CD14-positive monocyte (primary cell): ENCODE results near the gene HVCN1. TPM values are rescaled to one million over a fixed set of nuclear protein-coding genes. Genes with fewer than 3 reads are reported as not detected.

Source experiments
- DNase-seq, 3 donors: peaks; one replicate each; pipeline ENCODE4 v3.0.0-alpha.2; 2011 to 2022
- H2AFZ ChIP-seq: 2 replicates; pipeline ENCODE4 v1.6.0; 2012; ENCODE audit warnings: mild to moderate bottlenecking, low read depth, low read length, inconsistent platforms; ENCODE audit not compliant: insufficient read depth, poor library complexity, severe bottlenecking
- H3K27ac ChIP-seq, 2 donors: 1 replicate in 1 of 2; 2 replicates in 1 of 2; pipeline ENCODE4 v1.5.1; 2012 to 2013; ENCODE audit warnings: low read length in 2 of 2, control low read depth in 1 of 2, inconsistent platforms in 1 of 2, low read depth in 1 of 2, mild to moderate bottlenecking in 1 of 2
- H3K27me3 ChIP-seq, 2 donors: one replicate each; pipeline versions ENCODE4 v1.6.0 to v1.6.1; 2011 to 2013; ENCODE audit warnings: low read length in 2 of 2; ENCODE audit not compliant: control insufficient read depth in 2 of 2, insufficient read depth in 2 of 2
- H3K36me3 ChIP-seq, 2 donors: replicated peaks in 1 of 2; 1 replicate in 1 of 2; 2 replicates in 1 of 2; pipeline versions ENCODE4 v1.5.1 to v1.6.1; 2012 to 2013; ENCODE audit warnings: low read length in 2 of 2, control low read depth in 1 of 2, inconsistent platforms in 1 of 2, mild to moderate bottlenecking in 1 of 2; ENCODE audit not compliant: insufficient read depth in 2 of 2, control insufficient read depth in 1 of 2
- H3K4me1 ChIP-seq, 2 donors: 1 replicate in 1 of 2; 2 replicates in 1 of 2; pipeline versions ENCODE4 v1.5.1 to v1.6.1; 2012 to 2013; ENCODE audit warnings: low read length in 2 of 2, control low read depth in 1 of 2, inconsistent platforms in 1 of 2, mild to moderate bottlenecking in 1 of 2, moderate library complexity in 1 of 2; ENCODE audit not compliant: insufficient read depth in 2 of 2, control insufficient read depth in 1 of 2
- H3K4me2 ChIP-seq: replicated peaks from 2 replicates; pipeline ENCODE3; 2012; ENCODE audit warnings: low read length, moderate library complexity, mild to moderate bottlenecking; ENCODE audit not compliant: poor library complexity, severe bottlenecking; ENCODE audit errors: extremely low read depth
- H3K4me3 ChIP-seq, 3 experiments: fragments of 200-600 bp in 1 of 3; sonication (generic) in 1 of 3; replicated peaks in 1 of 3; 1 replicate in 2 of 3; 2 replicates in 1 of 3; pipeline ENCODE4 v1.5.1; 2011 to 2013; ENCODE audit warnings: low read length in 3 of 3, mild to moderate bottlenecking in 3 of 3, control low read depth in 2 of 3, low read depth in 2 of 3, inconsistent platforms in 1 of 3, moderate library complexity in 1 of 3
- H3K79me2 ChIP-seq: 2 replicates; pipeline ENCODE4 v1.6.0; 2012; ENCODE audit warnings: mild to moderate bottlenecking, control low read depth, inconsistent platforms, low read length, moderate library complexity; ENCODE audit not compliant: insufficient read depth
- H3K9ac ChIP-seq: 2 replicates; pipeline ENCODE4 v1.6.0; 2017; ENCODE audit warnings: low read length, mild to moderate bottlenecking; ENCODE audit not compliant: insufficient read depth, poor library complexity, severe bottlenecking
- H3K9me3 ChIP-seq, 2 donors: replicated peaks in 1 of 2; 1 replicate in 1 of 2; 2 replicates in 1 of 2; pipeline versions ENCODE4 v1.5.1 to v1.6.1; 2012 to 2013; ENCODE audit warnings: low read length in 2 of 2, control low read depth in 1 of 2; ENCODE audit not compliant: control insufficient read depth in 1 of 2, insufficient read depth in 1 of 2
- H4K20me1 ChIP-seq: 2 replicates; pipeline ENCODE4 v1.6.0; 2012; ENCODE audit warnings: mild to moderate bottlenecking, low read length, control low read depth, moderate library complexity; ENCODE audit not compliant: insufficient read depth
- H3K27ac Mint-ChIP-seq, 7 donors: one replicate each; pipeline ENCODE4 v1.8.0; 2020; ENCODE audit warnings: mild to moderate bottlenecking in 7 of 7, mixed read lengths in 7 of 7, moderate library complexity in 6 of 7, inconsistent platforms in 2 of 7
- H3K27me3 Mint-ChIP-seq, 3 donors: one replicate each; pipeline ENCODE4 v1.8.0; 2021 to 2022; ENCODE audit warnings: low read depth in 3 of 3, mild to moderate bottlenecking in 3 of 3, mixed read lengths in 3 of 3, moderate library complexity in 3 of 3, inconsistent platforms in 1 of 3
- H3K36me3 Mint-ChIP-seq, 2 donors: one replicate each; pipeline ENCODE4 v1.8.0; 2020; ENCODE audit warnings: mixed read lengths in 2 of 2, inconsistent platforms in 1 of 2, mild to moderate bottlenecking in 1 of 2
- H3K4me1 Mint-ChIP-seq: one replicate; pipeline ENCODE4 v1.8.0; 2020; ENCODE audit warnings: mild to moderate bottlenecking, mixed read lengths
- H3K4me3 Mint-ChIP-seq, 2 donors: one replicate each; pipeline ENCODE4 v1.8.0; 2020; ENCODE audit warnings: mild to moderate bottlenecking in 2 of 2, mixed read lengths in 2 of 2, moderate library complexity in 1 of 2
- H3K9me3 Mint-ChIP-seq, 7 donors: one replicate each; pipeline ENCODE4 v1.8.0; 2020 to 2022; ENCODE audit warnings: mixed read lengths in 7 of 7, mild to moderate bottlenecking in 6 of 7, moderate library complexity in 6 of 7, inconsistent platforms in 2 of 7
- CTCF ChIP-seq: fragments of 200-600 bp; IDR thresholded peaks from one replicate; pipeline ENCODE4 v1.8.0; 2022; ENCODE audit warnings: antibody characterized with exemption, mild to moderate bottlenecking
- WGBS: methylation state at CpG from one replicate; pipeline ENCODE4 v1.1.5; 2013; ENCODE audit warnings: missing lambda C conversion rate; ENCODE audit not compliant: insufficient coverage; 5-methylcytosine and 5-hydroxymethylcytosine counted together
- intact Hi-C, 2 donors: fragments of 100-400 bp; cut with micrococcal nuclease; formaldehyde crosslinking; loops; one replicate each; pipeline versions ENCODE4 v1.15.0 to v1.15.1; 2023
- polyA plus RNA-seq, 3 donors: library from polyadenylated mRNA; depleted of rRNA in 1 of 3; unstranded in 2 of 3; stranded (reverse) in 1 of 3; fragments of 300-500 nt in 2 of 3; fragments of >200 nt in 1 of 3; fragmentation: Illumina TruSeq in 2 of 3; gene quantifications; 1 replicate in 2 of 3; 2 replicates in 1 of 3; pipeline ENCODE4 v1.2.3, GENCODE V29; 2012 to 2021

The HVCN1 gene
- polyA plus RNA-seq, 3 donors: 119 to 167 (median 121) TPM

GRCh38 chr12:110658878-110659277, 30.0 kb downstream of the HVCN1 start:
- H3K4me3 ChIP-seq: no peak overlapping the region
- Mint-ChIP-seq H3K27ac (peak overlapping the region in 3 of 7 donors; percentile 30 to 43 (median 34)), H3K27me3 (peaks cover 0 to 3% (median 0%) of the 10 kb centered on the region in 3 donors), H3K4me3 (no peak overlapping the region), H3K4me1 (peaks cover 23% of the 10 kb centered on the region), H3K36me3 (peaks cover 73 to 92% of the 10 kb centered on the region in 2 donors), H3K9me3 (no peaks in the 10 kb centered on the region)
- H3K27me3 ChIP-seq: no peaks in the 10 kb centered on the region
- H3K4me1 ChIP-seq: peaks cover 19 to 24% of the 10 kb centered on the region in 2 donors
- peaks cover 77% of the 10 kb centered on the region for H4K20me1 ChIP-seq
- intact Hi-C loops: no loop called here
- H3K36me3 ChIP-seq: peaks cover 66 to 85% of the 10 kb centered on the region in 2 donors
- no CpG with 5 or more reads among the region's 3 CpGs for WGBS
- H3K9me3 ChIP-seq: no peaks in the 10 kb centered on the region
- TF ChIP-seq CTCF: no peak
- no peak overlapping the region for H3K9ac ChIP-seq
- DNase-seq: no peak
- H3K27ac ChIP-seq: peak overlapping the region in 1 of 2 donors; percentile 20
- H3K4me2 ChIP-seq: no peak overlapping the region
- H3K79me2 ChIP-seq: peaks cover 13% of the 10 kb centered on the region
- H2AFZ ChIP-seq: no peak overlapping the region

- peaks cover 0 to 3% (median 0%) of the 10 kb centered on the region in 3 donors for H3K27me3 Mint-ChIP-seq
- peaks cover 23% of the 10 kb centered on the region for H3K4me1 Mint-ChIP-seq
- H3K27ac Mint-ChIP-seq: peak overlapping the region in 3 of 7 donors; percentile 34 to 80 (median 43)
- 93% methylated on average over 8 of the region's 9 CpGs for WGBS
- H2AFZ ChIP-seq: no peak overlapping the region
- peaks cover 9% of the 10 kb centered on the region for H3K79me2 ChIP-seq
- H3K36me3 Mint-ChIP-seq: peaks cover 77 to 96% of the 10 kb centered on the region in 2 donors
- no peaks in the 10 kb centered on the region for H3K9me3 ChIP-seq
- H3K9ac ChIP-seq: no peak overlapping the region
- DNase-seq: no peak
- H3K27me3 ChIP-seq: no peaks in the 10 kb centered on the region
- no peak for TF ChIP-seq CTCF
- no peak overlapping the region for H3K4me3 ChIP-seq
- H3K9me3 Mint-ChIP-seq: no peaks in the 10 kb centered on the region
- peaks cover 19 to 23% of the 10 kb centered on the region in 2 donors for H3K4me1 ChIP-seq
- H3K27ac ChIP-seq: no peak overlapping the region
- peaks cover 75% of the 10 kb centered on the region for H4K20me1 ChIP-seq
- no peak overlapping the region for H3K4me3 Mint-ChIP-seq
- no peak overlapping the region for H3K4me2 ChIP-seq
- peaks cover 71 to 87% of the 10 kb centered on the region in 2 donors for H3K36me3 ChIP-seq
- intact Hi-C loops: no loop called here
Observed at GRCh38 chr12:110658242-110658641, 30.7 kb downstream of the HVCN1 start.
